Activated CD8-positive, alpha-beta memory T cell treated with anti-CD3 and anti-CD28 coated beads, Interleukin-2, amount 50 U/mL, for 1 hour (primary cell): ENCODE results near the gene DGUOK.
"Not testable (repeated sequence)": the region's sequence is repeated elsewhere in the genome, so short reads cannot be mapped to it uniquely, and the experiment has no call there.

ENCODE experiments used
- DNase-seq: peaks from one replicate; pipeline ENCODE4 v3.0.0-alpha.2; 2020; ENCODE audit errors: extremely low read depth

Gene DGUOK

DNA sequence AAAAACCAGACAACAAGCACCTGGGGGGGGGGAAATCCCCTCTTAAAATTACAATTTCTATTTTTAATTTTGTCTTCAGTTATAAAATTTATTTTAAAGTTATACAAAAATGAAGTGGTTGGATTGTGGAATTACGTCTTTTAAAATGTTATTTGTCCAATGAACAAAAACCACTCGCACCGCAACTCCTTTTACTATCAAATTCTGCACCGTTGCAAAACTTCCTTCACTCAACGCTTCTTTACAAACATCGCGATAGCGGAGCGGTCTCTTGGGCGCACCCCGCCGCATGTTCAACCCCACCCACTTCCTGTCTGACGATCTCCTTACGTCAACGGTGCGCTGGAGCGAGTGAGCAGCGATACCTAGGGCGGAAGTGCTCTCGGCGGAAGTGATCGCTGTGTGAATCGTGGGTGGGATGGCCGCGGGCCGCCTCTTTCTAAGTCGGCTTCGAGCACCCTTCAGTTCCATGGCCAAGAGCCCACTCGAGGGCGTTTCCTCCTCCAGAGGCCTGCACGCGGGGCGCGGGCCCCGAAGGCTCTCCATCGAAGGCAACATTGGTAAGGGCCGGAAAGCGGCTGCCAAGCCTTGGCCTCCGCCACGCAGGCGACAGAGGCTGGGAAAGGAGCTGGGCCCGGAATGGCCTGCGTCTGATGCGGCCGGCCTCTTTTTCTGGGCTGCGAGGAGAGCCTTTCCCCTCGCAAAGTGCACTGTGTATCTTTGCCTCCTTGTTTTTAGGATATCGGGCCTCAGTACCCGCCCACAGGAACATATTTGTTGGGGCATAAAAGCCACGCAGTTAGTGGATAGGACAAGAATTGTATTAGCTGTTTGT is at the start of gene DGUOK:
Gene DGUOK, plus strand, starts transcription at position 388 of the 835 bp plus-strand sequence. Its CDS starts 31 bp downstream, at position 419.
- DNase-seq = peak; percentile 95

DNA sequence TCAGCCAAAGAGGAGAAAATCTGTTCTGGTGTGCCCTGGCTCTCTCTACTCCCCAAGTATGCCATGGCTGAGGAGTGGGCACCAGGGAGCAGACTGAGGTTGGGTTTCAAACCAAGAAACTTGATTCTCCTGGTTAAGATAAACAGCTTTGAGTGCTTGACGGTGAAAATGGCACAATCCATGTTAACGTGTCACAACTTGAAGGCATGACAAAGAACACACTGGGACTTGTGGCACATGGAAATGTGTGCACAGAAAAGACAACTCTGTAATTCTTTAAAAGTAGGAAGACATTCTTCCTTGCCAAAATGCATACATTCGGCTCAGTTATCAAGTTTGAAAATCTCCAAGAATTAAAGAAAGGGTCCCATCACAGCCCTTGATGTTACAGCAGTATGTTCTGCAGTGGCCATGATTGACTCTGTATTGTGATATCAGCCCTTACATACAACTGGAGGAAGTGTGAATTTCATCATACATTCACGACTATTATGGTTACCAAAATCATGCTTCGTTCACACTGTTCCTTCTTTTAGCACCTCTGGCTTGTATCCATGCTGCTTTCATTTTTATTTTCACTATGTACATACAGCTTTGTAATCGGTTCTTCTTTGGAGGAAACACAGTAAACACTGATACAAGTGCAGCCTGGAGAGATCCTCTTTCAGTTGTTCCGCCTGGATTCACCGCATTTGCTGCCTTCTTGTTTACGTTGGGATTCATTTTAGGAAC is 49.4 kb upstream of the DGUOK start:
- DNase-seq = no peak

DNA sequence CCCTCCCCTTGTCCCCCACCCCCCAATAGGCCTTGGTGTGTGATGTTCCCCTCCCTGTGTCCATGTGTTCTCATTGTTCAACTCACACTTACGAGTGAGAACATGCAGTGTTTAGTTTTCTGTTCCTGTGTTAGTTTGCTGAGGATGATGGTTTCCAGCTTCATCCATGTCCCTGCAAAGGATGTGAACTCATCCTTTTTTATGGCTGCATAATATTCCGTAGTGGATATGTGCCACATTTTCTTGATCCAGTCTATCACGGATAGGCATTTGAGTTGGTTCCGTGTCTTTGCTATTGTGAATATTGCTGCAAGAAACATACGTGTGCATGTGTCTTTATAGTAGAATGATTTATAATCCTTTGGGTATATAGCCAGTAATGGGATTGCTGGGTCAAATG is 48.7 kb upstream of the DGUOK start:
- DNase-seq = not testable (repeated sequence)

DNA sequence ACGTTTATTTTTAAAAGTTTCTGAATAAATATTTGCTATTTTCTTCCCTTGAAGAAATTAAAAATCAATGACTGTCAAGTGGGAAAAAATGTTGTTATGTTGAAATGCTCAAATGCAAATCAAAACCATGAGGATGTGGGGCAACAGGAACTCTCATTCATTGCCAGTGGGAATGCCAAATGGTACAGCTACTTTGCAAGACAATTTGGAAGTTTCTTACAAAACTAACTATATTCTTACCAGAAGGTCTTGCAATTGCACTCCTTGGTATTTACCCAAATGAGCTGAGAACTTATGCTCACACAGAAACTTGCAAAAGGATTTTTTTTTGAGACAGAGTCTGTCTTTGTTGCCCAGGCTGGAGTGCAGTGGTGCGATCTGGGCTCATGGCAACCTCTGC is 41.3 kb upstream of the DGUOK start:
- DNase-seq = no peak

DNA sequence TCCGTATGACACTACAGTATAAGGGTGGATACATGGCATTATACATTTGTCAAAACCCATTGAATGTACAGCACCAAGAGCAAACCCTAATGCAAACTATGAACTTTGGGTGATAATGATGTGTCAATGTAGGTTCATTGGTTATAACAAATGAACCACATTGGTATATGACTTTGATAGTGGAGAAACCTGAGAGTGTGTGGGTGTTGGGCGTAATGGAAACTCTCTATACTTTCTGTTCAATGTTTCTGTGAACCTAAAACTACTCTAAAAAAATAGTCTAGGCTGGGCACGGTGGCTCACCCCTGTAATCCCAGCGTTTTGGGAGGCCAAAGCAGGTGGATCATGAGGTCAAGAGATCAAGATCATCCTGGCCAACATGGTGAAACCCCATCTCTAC is 40.3 kb upstream of the DGUOK start:
- no peak for DNase-seq

DNA sequence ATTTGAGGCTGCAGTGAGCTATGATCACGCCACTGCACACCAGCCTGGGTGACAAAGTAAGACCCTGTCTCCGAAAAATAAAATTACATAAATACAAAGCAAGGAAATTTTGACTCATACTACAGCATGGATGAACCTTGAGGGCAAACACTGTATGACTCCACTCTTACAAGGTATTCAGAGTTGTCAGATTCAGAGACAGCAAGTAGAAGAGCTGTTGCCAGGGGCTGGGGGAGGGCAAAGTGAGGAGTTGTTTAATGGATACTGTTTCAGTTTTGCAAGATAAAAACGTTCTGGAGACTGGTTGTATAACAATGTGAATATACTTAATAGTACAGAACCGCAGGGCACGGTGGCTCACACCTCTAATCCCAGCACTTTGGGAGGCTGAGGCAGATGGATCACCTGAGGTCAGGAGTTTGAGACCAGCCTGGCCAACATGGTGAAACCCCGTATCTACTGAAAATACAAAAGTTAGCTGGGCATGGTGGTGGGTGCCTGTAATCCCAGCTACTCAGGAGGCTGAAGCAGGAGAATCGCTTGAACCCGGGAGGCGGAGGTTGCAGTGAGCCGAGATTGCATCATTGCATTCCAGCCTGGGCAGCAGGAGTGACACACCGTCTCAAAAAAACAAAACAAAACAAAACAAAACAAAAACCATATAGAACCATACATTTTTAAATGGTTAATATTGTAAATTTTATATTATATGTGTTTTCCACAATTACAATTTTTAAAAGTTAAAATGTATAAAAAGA is 38.9 kb upstream of the DGUOK start:
- DNase-seq = not testable (repeated sequence)

DNA sequence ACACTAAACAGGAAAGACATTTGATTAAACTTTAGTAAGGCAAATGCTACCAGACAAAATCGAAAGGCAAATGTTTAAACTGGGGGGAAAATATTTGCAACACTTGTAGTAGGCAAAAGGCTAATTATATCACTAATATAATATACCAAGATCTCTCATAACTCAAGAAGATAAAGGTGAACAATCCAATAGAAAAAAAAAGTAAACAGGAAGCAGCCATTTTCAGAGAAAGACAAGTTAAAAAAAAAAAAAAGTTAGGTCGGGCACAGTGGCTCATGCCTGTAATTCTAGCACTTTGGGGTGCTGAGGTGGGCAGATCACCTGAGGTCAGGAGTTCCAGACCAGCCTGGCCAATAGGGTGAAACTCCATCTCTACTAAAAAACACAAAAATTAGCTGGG is 38.3 kb upstream of the DGUOK start:
- DNase-seq = no peak

DNA sequence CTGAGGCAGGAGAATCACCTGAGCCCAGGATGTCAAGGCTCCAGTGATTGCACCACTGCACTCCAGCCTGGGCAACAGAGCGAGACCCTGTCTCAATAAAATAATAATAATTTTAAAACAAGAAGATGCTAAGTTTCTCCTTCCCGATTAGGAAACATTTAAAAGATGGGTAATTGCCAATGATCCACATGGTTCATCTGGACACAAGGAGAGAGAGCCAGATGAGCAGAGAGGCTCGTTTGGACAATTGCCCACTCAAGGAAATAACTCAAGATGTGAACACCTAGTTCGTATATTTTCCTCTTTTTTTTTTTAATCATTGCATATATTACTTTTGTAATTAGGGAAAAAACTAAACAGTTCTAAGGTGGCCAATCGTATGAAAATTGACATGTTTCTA is 37.5 kb upstream of the DGUOK start:
- DNase-seq = no peak

DNA sequence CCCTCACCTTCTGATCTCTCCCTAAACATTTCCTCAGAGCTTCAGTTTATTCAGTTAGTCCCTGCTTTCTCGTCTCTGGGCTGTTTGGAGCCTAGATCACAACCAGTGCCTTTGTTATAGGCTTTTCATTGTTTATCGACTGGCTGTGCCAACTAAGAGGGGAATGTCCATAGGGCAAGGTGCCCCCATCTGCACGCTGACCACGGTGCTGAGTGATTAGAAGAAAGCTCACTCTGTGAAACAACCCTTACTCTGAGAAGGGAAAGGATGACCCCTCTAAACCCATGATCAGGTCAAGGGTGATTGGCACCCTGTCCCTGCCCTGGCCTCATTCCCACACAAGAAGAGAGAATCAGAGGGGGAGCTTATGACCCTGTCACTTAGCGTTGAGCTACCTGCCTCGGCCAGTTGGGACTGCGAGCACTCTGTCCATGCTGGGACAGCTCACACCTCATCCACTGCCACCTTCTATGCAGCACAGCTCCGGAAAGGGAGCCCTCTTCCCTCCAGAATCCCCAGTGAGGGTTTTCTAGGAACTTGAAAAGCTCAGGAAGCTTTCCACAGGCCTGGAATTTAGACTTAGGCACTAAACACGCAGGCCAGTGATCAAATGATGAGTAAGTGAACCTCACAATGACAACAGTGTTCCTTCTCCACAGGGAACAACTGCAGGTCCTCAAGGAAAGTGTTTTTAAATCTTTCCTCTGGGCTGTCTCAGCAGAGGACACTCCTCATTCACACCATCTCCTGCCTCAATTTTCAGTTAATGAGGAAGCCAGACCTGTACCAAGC is 36.2 kb upstream of the DGUOK start:
- DNase-seq = no peak

DNA sequence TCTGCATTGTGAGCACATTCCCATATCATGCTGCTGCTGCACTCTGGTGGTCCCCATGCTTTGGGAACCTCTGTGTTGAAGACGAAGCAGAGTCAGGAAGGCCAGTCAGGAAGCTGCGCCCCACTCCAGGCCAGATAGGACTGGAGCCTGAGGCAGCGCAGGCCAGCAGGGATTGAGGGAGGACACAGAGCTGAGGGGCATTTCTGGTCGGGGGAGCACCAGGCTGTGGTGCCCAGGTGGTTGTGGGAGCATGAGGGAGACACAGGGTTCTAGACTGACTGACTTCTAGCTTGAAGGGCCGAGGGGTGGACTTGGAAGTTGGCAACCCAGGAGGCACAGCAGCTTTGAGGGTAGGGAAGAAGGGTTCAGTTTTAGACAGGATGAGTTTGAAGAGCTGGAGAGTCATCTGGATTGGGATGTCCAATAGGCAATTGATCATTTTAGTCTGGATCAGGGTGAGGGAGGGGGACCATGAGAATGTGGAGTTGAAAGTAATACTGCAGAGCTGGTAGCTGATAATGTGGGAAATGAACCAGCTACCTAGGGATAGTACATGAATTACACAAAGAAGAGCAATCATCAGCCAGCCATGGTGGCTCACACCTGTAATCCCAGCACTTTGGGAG is 35.3 kb upstream of the DGUOK start:
- DNase-seq = no peak

DNA sequence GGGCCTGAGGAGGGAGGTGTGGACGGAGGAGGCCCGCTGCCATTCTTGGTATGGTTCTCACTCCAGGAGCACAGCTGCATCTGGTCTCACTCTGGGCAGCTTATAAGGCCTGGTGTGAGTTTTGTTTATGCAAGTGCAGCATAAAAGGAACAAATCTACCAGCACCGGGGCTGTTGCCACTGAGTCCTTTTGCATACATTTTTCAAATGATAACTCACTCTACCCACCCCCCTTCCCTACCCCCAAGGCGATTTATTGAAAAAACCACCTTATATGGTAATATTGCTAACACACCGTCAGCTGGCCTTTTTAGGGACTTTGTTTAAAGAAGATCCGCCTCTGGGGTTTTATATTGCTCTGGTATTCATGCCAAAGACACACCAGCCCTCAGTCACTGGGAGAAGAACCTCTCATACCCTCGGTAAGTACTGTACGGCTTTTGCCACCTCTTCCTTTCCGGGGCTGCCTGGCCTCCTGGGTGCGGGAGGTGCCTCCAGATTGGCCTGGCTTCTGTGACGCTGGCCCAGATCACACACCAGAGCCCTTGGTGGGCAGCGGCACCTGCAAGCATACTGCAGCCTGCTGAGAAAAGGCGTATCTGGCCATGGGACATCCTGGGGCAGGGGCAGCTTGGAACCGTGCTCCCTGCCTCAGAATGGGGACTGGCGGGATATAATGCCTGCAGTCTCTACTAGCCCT is 33.9 kb upstream of the DGUOK start, which contains the start of gene ACTG2:
Gene ACTG2, plus strand, starts transcription at position 378 of the 699 bp plus-strand sequence. CDS start 8,304 bp downstream, outside the sequence.
- DNase-seq = no peak

DNA sequence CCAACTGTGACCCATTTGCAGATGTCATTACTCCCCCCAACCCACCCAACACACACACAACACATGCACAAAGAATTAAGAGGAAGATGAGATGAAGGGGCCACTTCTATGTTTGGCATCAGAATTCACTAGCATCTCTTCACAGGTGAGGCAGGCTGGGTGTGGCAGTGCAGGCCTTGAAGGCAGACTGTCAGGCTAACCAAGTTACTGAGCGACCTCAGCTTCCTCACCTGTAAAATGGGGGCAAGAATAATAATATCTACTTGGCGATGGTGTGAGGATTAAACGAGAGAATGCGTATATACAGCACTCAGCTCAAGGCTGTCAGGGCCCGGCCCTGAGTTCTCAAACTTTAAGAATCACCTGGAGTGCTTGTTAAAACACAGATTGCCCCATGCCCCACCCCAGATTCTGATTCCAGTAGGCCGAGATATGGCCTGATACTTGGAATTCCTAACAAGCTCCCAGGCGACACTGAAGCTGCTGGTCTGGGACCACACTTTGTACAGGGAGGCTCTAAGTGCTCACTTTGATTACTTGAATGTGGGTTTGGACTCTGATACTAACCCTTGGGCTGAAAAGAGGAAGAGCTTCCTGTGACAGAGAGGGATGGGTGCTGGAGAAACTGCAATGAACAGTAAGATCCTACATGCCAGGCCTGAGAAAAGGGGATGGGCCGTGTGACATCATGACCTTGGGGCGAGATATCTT is 32.8 kb upstream of the DGUOK start:
- no peak for DNase-seq

DNA sequence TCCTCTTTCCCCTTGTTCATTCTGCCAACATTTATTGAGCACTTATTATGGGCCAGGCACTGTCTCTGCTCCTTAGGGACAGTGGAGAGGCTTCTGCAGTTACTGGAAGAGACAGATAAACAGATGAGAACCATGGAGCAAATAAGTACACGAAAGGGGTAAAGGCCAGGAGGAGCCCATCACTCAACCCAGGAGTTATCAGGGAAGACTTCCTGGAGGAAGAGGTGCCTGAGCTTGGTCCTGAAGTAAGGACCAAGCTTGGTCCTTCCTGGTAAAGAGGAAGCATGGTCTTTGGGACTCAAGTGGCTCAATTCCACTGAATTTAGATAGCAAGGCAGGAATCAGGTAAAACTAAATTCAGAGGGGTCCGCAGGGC is 32.2 kb upstream of the DGUOK start:
- DNase-seq = no peak

DNA sequence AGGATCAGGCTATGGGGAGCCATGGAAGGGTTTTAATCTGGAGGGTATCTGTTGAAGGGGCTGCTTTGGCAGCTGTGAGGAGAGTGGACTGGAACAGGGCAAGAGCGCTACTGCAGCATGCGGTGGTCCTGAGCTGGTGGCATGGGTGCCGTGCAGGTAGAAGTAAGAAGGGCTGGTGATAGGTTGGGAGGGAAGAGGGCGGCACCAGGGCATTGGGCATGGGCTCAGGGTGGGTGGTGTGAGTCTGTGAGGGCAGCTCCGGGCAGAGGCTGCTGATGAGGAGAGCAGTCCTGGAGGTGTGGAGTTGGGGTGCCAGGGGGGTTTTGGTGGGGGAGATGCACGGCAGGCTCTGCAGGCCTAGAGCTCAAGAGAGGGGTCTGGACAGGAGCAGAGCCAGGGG is 31.8 kb upstream of the DGUOK start:
- no peak for DNase-seq

DNA sequence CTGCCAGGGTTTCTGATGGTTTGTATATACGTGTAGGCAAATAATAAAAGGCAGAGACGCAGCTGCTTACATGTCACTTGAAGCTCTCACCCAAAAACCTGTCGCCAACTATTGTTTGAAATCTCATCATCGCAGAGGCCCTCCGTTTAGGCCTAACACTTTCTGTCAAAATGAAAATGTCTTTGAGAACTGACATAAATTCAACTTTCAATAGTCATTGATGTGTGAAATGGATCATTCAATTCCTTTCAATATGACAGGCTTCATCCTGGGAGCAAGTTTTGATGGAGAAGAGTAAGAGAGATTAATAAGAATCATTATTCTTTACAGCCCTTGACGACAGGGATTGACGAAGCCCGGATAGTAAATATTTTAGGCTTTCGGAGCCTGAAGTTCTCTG is 31.2 kb upstream of the DGUOK start:
- no peak for DNase-seq

DNA sequence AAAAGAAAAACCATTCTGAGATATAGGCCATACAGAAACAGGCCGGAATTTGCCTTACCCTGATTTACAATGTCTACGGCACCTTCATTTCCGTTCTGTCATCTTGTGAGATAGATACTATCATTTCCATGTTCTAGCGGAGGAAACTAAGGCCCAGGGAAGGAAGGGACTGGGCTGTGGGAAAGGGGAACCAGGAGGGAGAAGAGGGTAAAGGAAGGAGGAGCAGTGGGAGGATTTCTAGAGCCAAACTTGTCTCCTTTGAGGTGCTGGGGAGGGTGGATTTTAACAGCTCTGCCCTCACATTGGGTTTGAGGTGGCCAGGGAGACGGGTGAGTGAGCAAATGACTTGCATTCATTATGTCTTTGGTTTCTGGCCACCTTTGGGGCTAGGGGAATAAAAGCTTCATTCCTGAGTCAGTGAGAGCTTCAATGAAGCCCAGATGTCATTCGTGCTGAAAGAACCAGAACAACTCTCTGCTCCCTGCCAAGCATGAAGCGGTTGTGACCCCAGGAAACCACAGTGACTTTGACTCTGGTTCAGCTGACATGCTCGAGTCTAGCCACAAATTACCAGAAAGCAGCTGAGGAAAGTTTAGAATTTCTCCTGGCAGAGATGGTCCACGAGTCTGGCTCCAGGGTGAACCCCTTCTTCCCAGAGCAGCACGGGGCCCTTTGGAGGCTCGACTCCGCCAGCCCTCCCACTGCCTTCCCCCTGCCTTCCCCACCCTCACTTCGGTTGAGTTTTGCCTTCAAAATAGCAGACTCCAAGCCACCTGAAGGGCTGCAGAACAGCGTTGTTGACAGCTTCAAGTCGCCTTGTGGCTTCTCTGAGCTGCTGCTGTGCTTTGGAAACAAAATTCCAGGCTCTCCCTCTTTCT is 30.1 kb upstream of the DGUOK start:
- DNase-seq = no peak

DNA sequence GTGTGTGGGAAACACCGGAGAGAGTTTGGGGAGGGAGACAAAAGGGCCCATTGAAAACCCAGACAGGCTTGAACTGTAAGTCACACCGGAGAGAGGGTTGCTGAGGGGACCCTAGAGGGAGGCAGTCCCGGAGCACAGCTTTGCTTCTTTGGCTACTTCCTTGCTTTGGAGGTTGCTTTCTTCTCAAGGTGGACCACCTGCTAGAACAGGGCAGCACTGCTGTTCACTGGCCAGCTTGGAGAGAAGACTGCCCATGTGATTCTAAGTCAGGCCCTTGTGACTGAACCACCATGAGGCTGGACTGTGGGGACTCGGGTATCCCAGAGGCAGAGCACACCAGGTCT is 29.5 kb upstream of the DGUOK start:
- DNase-seq = no peak

DNA sequence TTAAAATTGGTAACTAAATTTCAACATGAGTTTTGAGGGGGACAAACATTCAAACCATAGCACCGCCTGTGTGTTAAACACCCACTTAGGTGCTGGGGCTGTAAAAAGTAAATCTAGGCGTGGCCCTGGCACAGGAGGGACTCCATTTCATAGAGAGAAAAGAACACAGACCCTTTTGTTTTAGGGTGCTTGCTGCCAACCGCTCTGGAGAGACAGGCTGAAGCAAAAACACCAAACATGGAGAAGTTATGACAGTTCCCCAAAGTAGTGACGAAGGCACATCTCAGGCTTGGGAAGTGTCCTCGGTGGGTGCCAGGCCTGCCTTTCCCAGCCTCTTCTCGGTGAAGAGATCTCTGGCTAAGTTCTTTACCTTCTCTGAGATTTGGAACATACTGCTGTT is 28.7 kb upstream of the DGUOK start:
- no peak for DNase-seq

DNA sequence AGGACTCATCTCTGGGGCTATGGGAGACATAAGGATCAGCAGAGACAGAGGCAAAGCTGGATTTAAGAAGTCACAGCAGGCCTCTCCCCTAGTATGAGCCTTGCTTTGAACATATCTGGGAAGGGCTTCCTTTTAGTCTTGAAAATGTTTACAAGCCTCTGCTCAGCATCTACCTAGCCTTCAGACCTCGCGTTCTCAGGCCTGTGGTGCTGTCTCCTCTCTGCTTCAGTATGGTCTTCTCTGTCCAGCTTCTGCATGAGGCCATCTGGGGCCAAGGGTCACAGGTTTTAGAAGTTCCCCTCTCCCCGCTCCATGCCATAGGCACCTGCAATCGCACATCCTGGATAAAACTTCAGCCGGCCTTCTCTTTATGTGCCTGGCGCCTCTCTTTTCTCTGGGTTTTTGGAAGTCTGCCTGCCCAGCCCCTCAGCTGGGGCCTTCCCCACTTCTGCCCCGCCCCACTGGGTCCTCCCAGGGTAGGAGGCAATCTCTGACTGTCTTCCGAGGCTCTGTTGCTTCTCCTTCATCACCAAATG is 26.8 kb upstream of the DGUOK start:
- DNase-seq = no peak
